ENCODE results near the gene ANO4. TPM values are rescaled to one million over a fixed set of nuclear protein-coding genes. Genes with fewer than 3 reads are reported as not detected.
"Not testable (repeated sequence)": the region's sequence is repeated elsewhere in the genome, so short reads cannot be mapped to it uniquely, and the experiment has no call there.

The ANO4 gene
- total RNA-seq, 1 donor from 2014 or later, result 0.24 TPM

GRCh38 chr12:101097829-101098580 is 303.4 kb downstream of the ANO4 start:
- DNase-seq (ENCODE audit: missing footprints) (no peak), ATAC-seq (no peak)
- intact Hi-C loops (cut with DNase I), result no loop called here

- intact Hi-C loops (cut with DNase I), result no loop called here
- DNase-seq (ENCODE audit: missing footprints), result no peak
- no peak for ATAC-seq
Measured at GRCh38 chr12:101107032-101107763, 312.6 kb downstream of the ANO4 start.

DNA sequence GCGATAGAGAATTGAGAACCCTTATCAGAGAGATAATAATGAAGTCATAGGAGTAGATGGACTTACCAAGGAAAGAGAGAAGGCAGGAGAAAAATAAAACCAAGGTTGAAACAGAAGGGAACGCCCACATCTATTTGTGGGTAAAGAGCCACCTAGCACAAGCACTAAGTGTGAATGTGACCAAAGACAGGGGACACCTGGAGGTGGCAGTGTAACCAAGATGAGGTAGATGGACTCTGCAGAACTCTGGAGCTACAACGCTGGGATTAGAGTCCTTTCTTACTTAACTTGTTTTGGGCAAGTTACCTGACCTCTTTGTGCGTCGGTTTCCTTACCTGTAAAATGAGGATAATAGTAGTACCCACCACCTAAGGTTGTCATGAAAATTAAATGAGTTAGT is 313.6 kb downstream of the ANO4 start:
- intact Hi-C loops (cut with DNase I), result no loop called here
- no peak for DNase-seq (ENCODE audit: missing footprints)
- ATAC-seq, result no peak

DNA sequence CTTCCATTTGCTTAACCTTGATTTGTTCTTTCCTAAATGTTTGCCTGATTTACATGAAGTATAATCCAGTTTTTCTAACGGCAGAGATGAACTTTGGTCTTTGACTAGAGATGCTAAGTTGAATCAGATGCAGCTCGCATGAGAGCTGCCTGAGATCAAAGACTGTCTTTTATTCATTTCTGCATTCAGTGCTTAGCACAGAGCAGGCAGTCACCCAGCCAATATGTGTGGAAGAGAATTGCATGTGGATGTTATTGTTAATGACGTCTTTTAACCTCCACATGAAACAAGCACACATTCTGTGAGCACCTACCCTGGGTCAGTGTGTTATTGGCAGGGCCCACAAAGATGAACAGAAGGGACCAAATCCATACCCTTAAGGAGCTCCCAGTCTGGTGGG is 316.3 kb downstream of the ANO4 start:
- intact Hi-C loops (cut with DNase I), result no loop called here
- no peak for ATAC-seq
- no peak for DNase-seq (ENCODE audit: missing footprints)

DNA sequence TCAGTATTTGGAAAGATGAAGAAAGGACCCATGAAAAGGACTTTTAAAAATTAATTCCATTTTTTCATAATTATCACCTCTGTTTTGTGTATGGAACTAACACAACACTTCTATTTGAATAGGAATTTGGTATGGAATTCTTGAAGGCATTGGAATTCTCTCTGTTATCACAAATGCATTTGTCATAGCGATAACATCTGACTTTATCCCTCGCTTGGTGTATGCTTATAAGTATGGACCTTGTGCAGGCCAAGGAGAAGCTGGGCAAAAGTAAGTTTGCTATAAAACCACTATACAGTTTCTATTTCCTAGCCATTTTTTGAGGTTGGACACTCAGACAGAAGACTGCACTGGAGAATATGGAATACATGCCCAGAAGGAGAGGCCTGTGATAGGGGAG is 316.9 kb downstream of the ANO4 start:
- no peak for ATAC-seq
- intact Hi-C loops (cut with DNase I), result no loop called here
- no peak for DNase-seq (ENCODE audit: missing footprints)

- DNase-seq (ENCODE audit: missing footprints) (no peak), ATAC-seq (no peak)
- intact Hi-C loops (cut with DNase I), result no loop called here
Measured at GRCh38 chr12:101115326-101115725, 320.8 kb downstream of the ANO4 start.

DNA sequence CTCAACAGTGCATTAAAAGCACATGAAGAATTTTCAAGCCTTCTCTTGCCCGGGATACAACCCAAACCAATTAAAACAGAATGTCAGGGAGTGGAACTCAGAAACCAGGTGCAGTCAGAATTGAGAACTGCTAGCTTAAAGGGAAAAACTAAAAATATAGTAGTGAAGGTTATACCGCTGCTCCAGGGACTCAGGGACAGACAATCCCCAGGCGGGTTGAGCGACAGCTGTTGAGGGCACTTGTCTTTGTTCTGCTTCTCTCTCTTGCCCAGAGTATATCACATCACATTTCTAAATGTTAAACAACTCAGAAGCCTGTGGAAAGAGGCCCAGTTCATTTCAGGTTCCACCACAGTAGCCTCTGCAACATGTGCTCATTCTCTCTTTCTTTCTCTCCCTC is 322.3 kb downstream of the ANO4 start:
- DNase-seq (ENCODE audit: missing footprints), result no peak
- no peak for ATAC-seq
- intact Hi-C loops (cut with DNase I), result no loop called here

DNA sequence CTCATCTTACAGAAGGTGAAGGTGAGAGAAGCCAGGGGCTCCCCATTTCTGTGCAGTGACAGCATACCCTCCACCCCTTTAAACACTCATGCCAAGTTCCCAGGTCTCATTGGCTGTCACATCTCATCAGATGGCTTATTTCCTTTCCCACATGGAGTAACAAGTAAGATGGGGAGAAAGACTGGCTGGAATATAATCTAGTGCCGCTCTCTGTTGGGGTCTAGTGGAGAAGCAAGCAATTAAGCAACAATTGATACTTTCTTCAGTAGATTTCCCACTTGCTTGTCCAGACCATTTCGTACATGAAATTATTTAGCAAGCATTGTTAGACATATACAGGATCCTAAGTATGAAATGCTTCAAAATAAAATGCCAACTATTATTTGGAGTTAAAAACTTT is 323.3 kb downstream of the ANO4 start:
- ATAC-seq, result no peak
- intact Hi-C loops (cut with DNase I), result no loop called here
- DNase-seq (ENCODE audit: missing footprints), result no peak

GRCh38 chr12:101127521-101128219 is 333.1 kb downstream of the ANO4 start:
- intact Hi-C loops (cut with DNase I), result no loop called here
- ATAC-seq (no peak), DNase-seq (ENCODE audit: missing footprints) (no peak)

GRCh38 chr12:101145777-101146431 is 351.3 kb downstream of the ANO4 start:
- intact Hi-C loops (cut with DNase I); DNase-seq (ENCODE audit: missing footprints); ATAC-seq: not testable (repeated sequence)

GRCh38 chr12:101165319-101165718 is 370.7 kb downstream of the ANO4 start:
- no peak for ATAC-seq
- intact Hi-C loops (cut with DNase I), result no loop called here
- DNase-seq (ENCODE audit: missing footprints), result no peak

DNA sequence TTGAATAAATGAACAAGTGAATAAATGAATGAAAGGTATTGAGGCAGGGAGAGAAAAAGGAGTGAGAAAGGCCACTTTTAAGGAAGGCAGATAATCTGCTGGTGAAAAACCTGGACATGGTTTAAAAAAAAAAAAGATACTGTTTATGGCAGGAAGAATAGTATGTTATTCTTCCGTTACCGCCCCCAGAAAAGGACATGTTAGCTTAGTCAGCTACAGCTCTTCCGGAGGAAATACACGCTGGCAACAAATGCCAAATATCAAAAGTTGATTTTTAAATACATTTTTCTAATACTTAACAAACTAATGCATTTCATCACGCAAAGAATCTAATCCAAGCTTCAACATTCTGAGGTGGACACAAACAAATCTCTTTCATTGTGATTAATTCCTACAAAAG is 372.3 kb downstream of the ANO4 start:
- DNase-seq (ENCODE audit: missing footprints) (no peak), ATAC-seq (no peak)
- intact Hi-C loops (cut with DNase I), result no loop called here

DNA sequence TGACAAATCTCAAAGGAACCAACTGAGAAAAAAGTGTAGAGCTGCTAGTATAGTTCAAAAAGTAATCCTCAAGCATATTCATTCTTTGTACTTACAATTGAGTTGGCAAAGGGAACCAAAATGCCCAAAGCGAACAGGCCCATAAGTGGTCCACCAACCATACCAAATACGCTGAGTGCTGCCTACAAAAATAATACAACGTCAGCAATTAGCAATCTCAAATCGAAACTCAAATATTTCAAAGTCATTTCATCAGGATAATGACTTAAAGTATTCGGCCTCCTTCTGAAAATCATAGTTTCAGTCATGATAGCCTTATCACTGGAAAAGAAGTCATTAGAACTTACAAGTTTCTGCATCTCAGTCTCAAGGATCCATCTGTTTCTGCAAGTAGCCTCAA is 373.4 kb downstream of the ANO4 start:
- intact Hi-C loops (cut with DNase I), result no loop called here
- DNase-seq (ENCODE audit: missing footprints) (no peak), ATAC-seq (no peak)

DNA sequence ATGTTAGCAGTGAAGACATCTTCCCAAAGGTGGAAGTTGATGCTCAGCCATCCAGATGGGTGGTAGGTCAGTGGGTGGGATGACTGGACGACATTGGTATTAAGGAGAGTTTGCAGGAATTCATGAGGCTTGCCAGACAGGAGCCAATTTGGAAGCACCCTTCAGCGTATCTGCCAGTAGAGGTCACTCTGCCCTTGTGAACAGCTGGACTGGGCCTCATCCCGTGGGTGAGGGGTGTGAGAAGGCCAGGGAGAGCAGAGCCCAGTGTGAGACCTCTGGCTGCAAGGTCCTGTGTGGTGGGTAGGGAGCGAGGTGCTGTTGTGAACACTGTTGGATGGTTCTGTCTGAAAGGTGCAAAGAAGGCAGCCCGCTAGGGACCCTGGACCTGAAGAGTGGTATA is 377.7 kb downstream of the ANO4 start:
- intact Hi-C loops (cut with DNase I), result no loop called here
- ATAC-seq (no peak), DNase-seq (ENCODE audit: missing footprints) (no peak)

DNA sequence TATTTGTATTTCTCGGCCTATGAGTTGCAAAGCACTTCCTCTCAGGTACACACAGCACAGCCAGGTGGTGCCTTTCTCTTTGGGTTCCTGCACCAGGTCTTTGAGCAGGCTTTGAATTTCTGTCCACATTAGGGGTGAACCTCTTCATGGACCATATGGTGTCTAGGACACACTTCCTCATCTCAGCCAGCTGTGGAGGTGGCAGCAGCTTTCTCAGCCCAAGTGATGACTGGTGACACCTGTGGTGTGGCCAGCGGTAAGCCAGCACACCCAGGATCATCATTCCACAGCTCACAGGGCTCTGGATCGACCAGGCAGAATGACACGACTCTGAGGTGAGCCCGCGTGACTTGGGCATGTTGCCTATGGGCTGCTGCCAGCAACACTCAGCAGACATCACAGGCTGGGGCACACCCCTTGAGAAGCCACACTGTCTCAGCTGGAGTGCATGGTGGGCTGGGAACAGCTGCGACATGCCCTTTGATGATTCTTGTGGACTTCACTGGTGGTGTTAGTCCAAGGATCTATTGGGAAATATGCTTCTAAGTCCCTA is 378.7 kb downstream of the ANO4 start:
- DNase-seq (ENCODE audit: missing footprints) (no peak), ATAC-seq (no peak)
- intact Hi-C loops (cut with DNase I), result no loop called here

GRCh38 chr12:101174541-101174940 is 380.0 kb downstream of the ANO4 start:
- no peak for ATAC-seq
- intact Hi-C loops (cut with DNase I), result no loop called here
- DNase-seq (ENCODE audit: missing footprints), result no peak

All from Right ventricle myocardium inferior (tissue), 1 donor.